NB4 (cell line): ENCODE measurements around the gene POLR2E.

ENCODE experiments used
- CTCF ChIP-seq: IDR thresholded peaks from one replicate; pipeline ENCODE4 v1.5.1; 2012; ENCODE audit warnings: low read depth, low read length
- MYC ChIP-seq: IDR thresholded peaks from 2 replicates; pipeline ENCODE4 v1.6.1; 2011; ENCODE audit warnings: low read depth, low read length
- POLR2A ChIP-seq: IDR thresholded peaks from 2 replicates; pipeline ENCODE4 v1.6.1; 2011; ENCODE audit warnings: mild to moderate bottlenecking; ENCODE audit not compliant: insufficient read length; ENCODE audit errors: extremely low read depth
- TF ChIP-seq, protein P1 (sequence below): IDR thresholded peaks from 2 replicates; pipeline ENCODE4 v1.6.1; 2011; ENCODE audit warnings: low read depth, low read length

- TF ChIP-seq CTCF = no peak
- TF ChIP-seq, protein P1, sequence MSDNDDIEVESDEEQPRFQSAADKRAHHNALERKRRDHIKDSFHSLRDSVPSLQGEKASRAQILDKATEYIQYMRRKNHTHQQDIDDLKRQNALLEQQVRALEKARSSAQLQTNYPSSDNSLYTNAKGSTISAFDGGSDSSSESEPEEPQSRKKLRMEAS = no peak
- TF ChIP-seq POLR2A = no peak
- TF ChIP-seq MYC = no peak
Observed at GRCh38 chr19:1082928-1083816, 12.0 kb downstream of the POLR2E start.
